IMR-90 (cell line): ENCODE measurements around the gene CKAP5. TPM values are rescaled to one million over a fixed set of nuclear protein-coding genes. Genes with fewer than 3 reads are reported as not detected.

Experiments
- ATAC-seq: fragments of 200-7000 bp; cut with Tn5 transposase; 2 replicates; pipeline ENCODE4 v1.9.1; 2020; ENCODE audit warnings: low read depth, mild to moderate bottlenecking, moderate library complexity
- BruUV-seq: library from RNA; stranded (reverse); fragments of 400-500 nt; replicated peaks from 2 replicates; lab custom pipeline; 2021; lab: Mats Ljungman, UMichigan
- CTCF ChIA-PET: fragments of 300-600 bp; formaldehyde crosslinking; extraction: SDS; loops from one replicate; lab custom pipeline; 2021; ENCODE audit warnings: antibody characterized with exemption; lab: Yijun Ruan, JAX
- POLR2A ChIA-PET: fragments of 300-600 bp; sonication (Branson Sonifier 250); formaldehyde crosslinking; loops from one replicate; lab custom pipeline; 2022; ENCODE audit warnings: antibody characterized with exemption; ENCODE audit not compliant: unreplicated experiment; lab: Charles Lee
- DNase-seq: peaks from one replicate; pipeline ENCODE4 v3.0.0; 2013
- H2AFZ ChIP-seq: replicated peaks from 2 replicates; pipeline ENCODE3; 2013; ENCODE audit warnings: low read length, mild to moderate bottlenecking; ENCODE audit not compliant: poor library complexity
- H2AK5ac ChIP-seq: 2 replicates; pipeline ENCODE4 v1.6.1; 2013; ENCODE audit warnings: low read depth, low read length, inconsistent platforms
- H2AK9ac ChIP-seq: replicated peaks from 2 replicates; pipeline ENCODE3; 2013; ENCODE audit warnings: mild to moderate bottlenecking, low read depth, low read length, moderate library complexity; ENCODE audit not compliant: poor library complexity
- H2BK120ac ChIP-seq: 2 replicates; pipeline ENCODE4 v1.6.1; 2013; ENCODE audit warnings: low read depth, low read length, inconsistent platforms
- H2BK15ac ChIP-seq: 3 replicates; pipeline ENCODE4 v1.6.1; 2013; ENCODE audit warnings: low read depth, low read length, inconsistent platforms
- H2BK20ac ChIP-seq: 2 replicates; pipeline ENCODE4 v1.6.1; 2013; ENCODE audit warnings: low read depth, mild to moderate bottlenecking, inconsistent platforms, low read length, moderate library complexity
- H2BK5ac ChIP-seq: 2 replicates; pipeline ENCODE4 v1.6.1; 2013; ENCODE audit warnings: mild to moderate bottlenecking, low read depth, low read length, inconsistent platforms; ENCODE audit not compliant: poor library complexity, severe bottlenecking
- H3K14ac ChIP-seq: replicated peaks from 2 replicates; pipeline ENCODE4 v1.6.1; 2013; ENCODE audit warnings: low read depth, low read length, inconsistent platforms
- H3K18ac ChIP-seq: 2 replicates; pipeline ENCODE4 v1.6.1; 2013; ENCODE audit warnings: low read depth, low read length, control low read depth
- H3K23ac ChIP-seq: 2 replicates; pipeline ENCODE4 v1.6.1; 2013; ENCODE audit warnings: low read depth, low read length, inconsistent platforms
- H3K27ac ChIP-seq: 2 replicates; pipeline ENCODE4 v1.5.1; 2013; ENCODE audit warnings: mild to moderate bottlenecking, control low read depth, low read length; ENCODE audit not compliant: insufficient read depth
- H3K27me3 ChIP-seq: 2 replicates; pipeline ENCODE4 v1.6.1; 2013; ENCODE audit warnings: low read length; ENCODE audit not compliant: control insufficient read depth, insufficient read depth
- H3K36me3 ChIP-seq: 2 replicates; pipeline ENCODE4 v1.6.1; 2013; ENCODE audit warnings: low read length, mixed read lengths; ENCODE audit not compliant: control insufficient read depth, insufficient read depth
- H3K4ac ChIP-seq: 2 replicates; pipeline ENCODE4 v1.6.1; 2013; ENCODE audit warnings: low read depth, low read length, inconsistent platforms
- H3K4me1 ChIP-seq: 2 replicates; pipeline ENCODE4 v1.6.1; 2013; ENCODE audit warnings: low read length, mixed read lengths; ENCODE audit not compliant: control insufficient read depth, insufficient read depth
- H3K4me2 ChIP-seq: 2 replicates; pipeline ENCODE4 v1.6.1; 2013; ENCODE audit warnings: low read depth, mild to moderate bottlenecking, control low read depth, low read length, moderate library complexity
- H3K4me3 ChIP-seq: 2 replicates; pipeline ENCODE4 v1.5.1; 2013; ENCODE audit warnings: low read depth, mild to moderate bottlenecking, control low read depth, low read length, moderate library complexity; ENCODE audit not compliant: insufficient read depth
- H3K56ac ChIP-seq: 2 replicates; pipeline ENCODE4 v1.6.1; 2013; ENCODE audit warnings: low read length, inconsistent platforms; ENCODE audit not compliant: insufficient read depth; ENCODE audit errors: extremely low read depth
- H3K79me1 ChIP-seq, 2 experiments: 2 replicates each; pipeline ENCODE4 v1.6.1; 2013; ENCODE audit warnings: low read length in 2 of 2, inconsistent platforms in 1 of 2, low read depth in 1 of 2
- H3K9ac ChIP-seq: 2 replicates; pipeline ENCODE4 v1.6.1; 2013; ENCODE audit warnings: low read depth, low read length, control low read depth
- H3K9me1 ChIP-seq: 2 replicates; pipeline ENCODE4 v1.6.1; 2013; ENCODE audit warnings: low read length, inconsistent platforms; ENCODE audit not compliant: insufficient read depth
- H3K9me3 ChIP-seq: 2 replicates; pipeline ENCODE4 v1.6.1; 2013; ENCODE audit warnings: low read length; ENCODE audit not compliant: control insufficient read depth, insufficient read depth
- H4K20me1 ChIP-seq: 2 replicates; pipeline ENCODE4 v1.6.1; 2013; ENCODE audit warnings: low read length, inconsistent platforms; ENCODE audit not compliant: insufficient read depth
- H4K5ac ChIP-seq: 2 replicates; pipeline ENCODE4 v1.6.1; 2013; ENCODE audit warnings: mild to moderate bottlenecking, low read depth, low read length, control low read depth
- H4K8ac ChIP-seq, 2 experiments: 2 replicates each; pipeline ENCODE4 v1.6.1; 2013; ENCODE audit warnings: low read depth in 2 of 2, low read length in 2 of 2, control low read depth in 1 of 2, inconsistent platforms in 1 of 2
- H4K91ac ChIP-seq: 2 replicates; pipeline ENCODE4 v1.6.1; 2013; ENCODE audit warnings: low read depth, low read length, inconsistent platforms; ENCODE audit not compliant: insufficient read depth
- CEBPB ChIP-seq: IDR thresholded peaks from 2 replicates; pipeline ENCODE4 v1.6.1; 2012; ENCODE audit warnings: low read depth, low read length, improper control_type of control experiment
- MXI1 ChIP-seq: IDR thresholded peaks from 2 replicates; pipeline ENCODE4 v1.6.1; 2012; ENCODE audit warnings: low read depth, mild to moderate bottlenecking, low read length, moderate library complexity, borderline replicate concordance
- NFE2L2 ChIP-seq: fragments of 150-350 bp; IDR thresholded peaks from 2 replicates; pipeline ENCODE4 v1.6.1; 2016; ENCODE audit warnings: low read depth, mild to moderate bottlenecking, low read length
- RAD21 ChIP-seq: IDR thresholded peaks from 2 replicates; pipeline ENCODE4 v1.6.1; 2012; ENCODE audit warnings: low read length, improper control_type of control experiment
- RCOR1 ChIP-seq: IDR thresholded peaks from 2 replicates; pipeline ENCODE4 v1.6.1; 2012; ENCODE audit warnings: mild to moderate bottlenecking, low read length, improper control_type of control experiment; ENCODE audit not compliant: insufficient replicate concordance
- RFX5 ChIP-seq: IDR thresholded peaks from 2 replicates; pipeline ENCODE4 v1.8.0; 2012; ENCODE audit warnings: low read depth, mild to moderate bottlenecking, low read length, moderate library complexity
- WGBS, 2 experiments: methylation state at CpG; one replicate each; pipeline versions ENCODE4 v1.1.5 to v1.1.7; 2013; ENCODE audit warnings: missing lambda C conversion rate in 2 of 2; ENCODE audit not compliant: insufficient read length in 1 of 2; ENCODE audit errors: extremely low coverage in 2 of 2; 5-methylcytosine and 5-hydroxymethylcytosine counted together
- dilution Hi-C: fragments of 300-500 bp; cut with HindIII; formaldehyde crosslinking; loops from one replicate; pipeline ENCODE4 v1.14.3; 2018; ENCODE audit warnings: low sequenced_read_pairs; ENCODE audit not compliant: unreplicated experiment
- in situ Hi-C: fragments of 300-500 bp; cut with MboI; formaldehyde crosslinking; loops from 3 replicates; pipeline ENCODE4 v1.14.3; 2019; ENCODE audit warnings: low sequenced_read_pairs, inconsistent platforms, mixed read lengths
- intact Hi-C: fragments of 100-400 bp; cut with micrococcal nuclease; formaldehyde crosslinking; loops from 2 replicates; pipeline ENCODE4 v1.10.0; 2022
- polyA plus RNA-seq, 3 experiments: library from polyadenylated mRNA; depleted of rRNA; stranded (reverse); fragments of >200 nt; gene quantifications; 2 replicates each; pipeline ENCODE4 v1.2.3, GENCODE V29; 2012; ENCODE audit warnings: low replicate concordance in 1 of 3
- total RNA-seq: library from RNA; depleted of rRNA; stranded (reverse); fragments of >200 nt; gene quantifications from 2 replicates; pipeline ENCODE4 v1.2.3, GENCODE V29; 2012

The CKAP5 gene
- total and polyA plus RNA-seq, 2 of the 4 experiments (the other 2 are of a cell fraction), result 59.5 to 79.2 TPM

DNA sequence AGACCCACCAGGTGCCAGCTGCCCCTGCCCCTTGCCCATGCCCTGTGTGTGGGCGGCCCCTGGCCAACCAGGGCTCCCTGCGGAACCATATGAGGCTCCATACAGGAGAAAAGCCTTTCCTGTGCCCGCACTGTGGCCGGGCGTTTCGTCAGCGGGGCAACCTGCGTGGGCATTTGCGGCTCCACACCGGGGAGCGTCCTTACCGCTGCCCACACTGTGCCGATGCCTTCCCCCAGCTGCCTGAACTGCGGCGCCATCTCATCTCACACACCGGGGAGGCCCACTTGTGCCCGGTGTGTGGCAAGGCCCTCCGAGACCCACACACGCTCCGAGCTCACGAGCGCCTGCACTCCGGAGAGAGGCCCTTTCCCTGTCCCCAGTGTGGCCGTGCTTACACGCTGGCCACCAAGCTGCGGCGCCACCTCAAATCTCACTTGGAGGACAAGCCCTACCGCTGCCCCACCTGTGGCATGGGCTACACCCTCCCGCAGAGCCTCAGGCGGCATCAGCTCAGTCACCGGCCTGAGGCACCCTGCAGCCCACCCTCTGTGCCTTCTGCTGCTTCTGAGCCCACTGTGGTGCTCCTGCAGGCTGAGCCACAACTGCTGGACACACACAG is 140.9 kb downstream of the CKAP5 start:
- in situ Hi-C loops, result no loop called here
- intact Hi-C loops, result no loop called here
- Histone ChIP-seq H3K9me3 (no peaks in the 10 kb centered on the region), H3K27ac (no peak overlapping the region), H3K9ac (no peak overlapping the region), H3K4me3 (no peak overlapping the region), H3K36me3 (peaks cover 50% of the 10 kb centered on the region), H3K79me1 (peaks cover 15 to 65% of the 10 kb centered on the region in 2 experiments), H2AFZ (no peak overlapping the region), H3K4me1 (no peaks in the 10 kb centered on the region), H4K5ac (no peak overlapping the region), H3K9me1 (no peaks in the 10 kb centered on the region; the same call in none of the 2 replicates), H2BK120ac (no peak overlapping the region), H2BK20ac (no peak overlapping the region), H2BK15ac (no peak overlapping the region), H3K4ac (no peak overlapping the region), H4K8ac (no peak overlapping the region), H4K91ac (no peak overlapping the region), H3K14ac (no peak overlapping the region), H3K56ac (no peak overlapping the region), H2BK5ac (no peak overlapping the region), H2AK9ac (no peak overlapping the region), H3K23ac (no peak overlapping the region), H3K27me3 (no peaks in the 10 kb centered on the region), H3K18ac (no peak overlapping the region), H3K4me2 (no peak overlapping the region), H2AK5ac (no peak overlapping the region), H4K20me1 (no peaks in the 10 kb centered on the region; the same call in 1 of the 2 replicates)
- CTCF ChIA-PET, result no interaction called here
- POLR2A ChIA-PET, result no interaction called here
- no TSS peak for BruUV-seq
- dilution Hi-C loops, result no loop called here
- TF ChIP-seq MXI1 (no peak), RFX5 (no peak), CEBPB (no peak), NFE2L2 (no peak), RAD21 (no peak), RCOR1 (no peak)
- DNase-seq (no peak), ATAC-seq (no peak)
- WGBS, 2 experiments, result 98% methylated on average over 16 of the region's 31 CpGs; no CpG with 5 or more reads in 1 of the 2 experiments
